Measurements from ENCODE around the gene CHD6.

CHD6 gene

GRCh38 chr20:41506192-41506915, 111.8 kb downstream of the CHD6 start:
- DNase-seq = no peak

DNA sequence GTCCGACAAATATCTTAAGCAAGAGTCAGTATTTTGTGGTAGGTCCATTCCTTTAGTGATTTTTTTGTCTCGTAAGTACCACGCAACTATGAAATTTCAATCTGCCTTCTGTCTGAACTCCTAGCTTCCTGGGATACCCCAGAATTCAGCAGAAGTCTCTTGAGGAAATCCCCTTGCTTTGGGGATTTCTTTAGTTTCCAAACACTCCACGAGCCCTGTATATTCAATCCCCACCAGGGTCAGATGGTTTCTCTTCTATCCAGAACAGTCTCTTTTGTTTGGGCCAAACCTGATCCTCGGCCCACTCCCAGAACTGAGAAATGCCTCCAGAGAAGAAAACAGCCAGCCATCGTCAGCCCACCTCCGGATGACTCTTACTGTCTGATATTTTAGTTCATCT, 113.0 kb downstream of the CHD6 start:
- DNase-seq = no peak

GRCh38 chr20:41501376-41501775, 116.8 kb downstream of the CHD6 start:
- no peak for DNase-seq

DNA sequence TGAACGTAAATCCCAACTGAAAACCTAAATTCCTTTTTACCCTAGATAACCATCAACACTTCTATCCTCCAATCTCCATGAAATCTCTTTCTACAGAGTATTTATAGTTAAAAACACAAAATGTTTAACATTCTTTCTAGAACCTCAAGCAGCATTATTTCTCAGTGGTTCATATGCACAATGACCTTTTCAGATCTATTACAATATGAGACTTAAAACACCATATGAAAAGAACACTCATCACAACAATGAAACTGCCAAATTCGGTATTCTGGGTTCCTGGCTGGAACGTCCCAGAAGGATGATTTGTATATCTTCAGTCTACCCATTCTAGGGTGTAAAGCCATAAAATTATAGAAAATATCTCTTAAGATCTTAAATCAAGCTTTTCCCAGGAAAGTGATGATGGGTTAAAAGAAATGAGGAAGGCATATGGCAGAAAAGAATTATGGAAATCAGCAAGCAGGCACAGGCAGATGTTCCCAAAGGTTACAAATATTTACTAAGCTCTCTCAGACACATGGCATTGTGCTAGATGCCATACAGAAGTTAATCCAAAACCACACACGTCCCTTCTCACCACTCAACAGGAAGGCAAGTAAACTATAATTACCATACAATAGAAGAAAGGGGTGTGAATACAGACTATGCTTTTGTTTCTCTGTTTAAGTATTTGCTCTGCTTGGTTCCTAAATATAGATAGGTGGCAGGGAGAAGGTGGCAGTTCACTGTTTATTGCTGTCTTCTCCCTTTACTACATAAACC, 118.0 kb downstream of the CHD6 start:
- DNase-seq = no peak

- no peak for DNase-seq
Measured at GRCh38 chr20:41499064-41499463, 119.1 kb downstream of the CHD6 start.

DNA sequence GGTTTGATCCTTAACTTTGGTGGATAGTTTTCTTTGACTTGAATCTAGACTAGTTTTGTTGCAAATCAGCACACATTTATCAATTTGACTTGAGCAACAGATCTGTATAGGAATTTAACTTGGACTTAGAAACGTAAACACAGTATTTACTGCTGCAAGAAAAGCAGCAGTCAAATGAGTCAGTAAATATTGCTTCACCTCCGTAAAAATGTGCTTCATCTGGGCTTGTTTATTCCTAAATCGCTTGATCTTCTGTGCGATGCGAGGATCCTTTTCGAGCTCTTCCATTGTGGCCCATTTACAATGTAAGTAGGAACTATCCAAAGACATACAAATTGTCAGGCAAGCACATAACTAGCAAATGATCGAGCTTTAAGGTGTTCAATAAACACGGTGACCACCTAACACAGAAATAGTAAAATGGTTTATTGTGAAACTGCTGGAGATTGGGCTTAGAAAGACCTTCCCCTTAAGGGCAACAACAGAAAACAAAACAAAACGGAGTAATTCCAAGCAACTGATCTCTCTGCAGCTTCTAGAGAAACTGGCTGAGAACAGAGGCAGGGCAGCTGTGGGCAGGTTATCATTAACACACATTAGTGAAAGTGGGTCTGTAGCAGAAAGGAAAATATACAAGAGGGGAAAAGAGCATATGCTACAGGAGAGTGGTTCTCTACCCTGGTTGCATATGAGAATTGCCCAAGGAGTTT, 120.8 kb downstream of the CHD6 start:
- no peak for DNase-seq

- no peak for DNase-seq
Measured at GRCh38 chr20:41494451-41494850, 123.7 kb downstream of the CHD6 start.

- no peak for DNase-seq
Measured at GRCh38 chr20:41483553-41483930, 134.6 kb downstream of the CHD6 start.

- DNase-seq = no peak
Measured at GRCh38 chr20:41482647-41483552, 135.3 kb downstream of the CHD6 start.

- no peak for DNase-seq
Measured at GRCh38 chr20:41480054-41480770, 138.0 kb downstream of the CHD6 start.

- no peak for DNase-seq
Measured at GRCh38 chr20:41479113-41479512, 139.1 kb downstream of the CHD6 start.

DNA sequence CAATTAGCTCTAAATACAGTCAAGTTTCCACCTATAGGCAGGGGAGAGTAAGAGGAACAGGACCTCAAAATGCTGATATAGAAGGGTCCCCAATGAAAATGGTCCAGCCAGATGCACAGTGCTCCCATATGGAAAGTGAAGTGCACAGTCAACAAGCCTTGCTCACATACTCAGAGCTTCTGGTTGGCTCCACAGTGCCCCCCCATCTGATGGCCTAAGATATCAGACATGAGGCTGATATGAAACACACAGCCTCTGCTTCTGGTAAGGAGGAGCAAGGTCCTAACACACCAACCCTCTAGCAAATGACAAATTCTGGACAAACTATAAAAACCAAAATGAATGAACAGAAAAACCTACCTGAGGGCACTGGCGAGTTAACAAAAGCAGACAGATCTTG, 140.2 kb downstream of the CHD6 start:
- DNase-seq = no peak

- no peak for DNase-seq
Measured at GRCh38 chr20:41476446-41476845, 141.7 kb downstream of the CHD6 start.

DNA sequence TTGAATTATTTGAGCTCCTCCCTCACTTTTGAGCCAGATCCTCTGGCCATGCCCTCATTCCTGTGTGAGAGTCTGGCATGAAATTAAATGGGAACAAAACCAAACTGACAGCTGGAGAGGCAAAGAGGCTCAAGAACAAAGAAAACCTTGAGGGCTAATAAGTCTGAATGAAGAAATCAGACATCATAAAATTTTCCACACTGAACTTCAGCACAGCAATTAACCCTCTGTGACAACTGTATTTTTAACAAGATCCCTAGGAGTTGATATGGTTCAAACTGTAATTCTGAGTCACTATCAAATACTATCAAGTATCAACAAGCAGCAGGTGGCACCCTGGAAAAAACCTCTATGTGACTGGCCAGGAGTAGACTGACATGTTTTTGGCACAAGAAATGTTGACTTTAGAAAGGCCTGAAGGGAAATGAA, 142.2 kb downstream of the CHD6 start:
- DNase-seq = no peak

DNA sequence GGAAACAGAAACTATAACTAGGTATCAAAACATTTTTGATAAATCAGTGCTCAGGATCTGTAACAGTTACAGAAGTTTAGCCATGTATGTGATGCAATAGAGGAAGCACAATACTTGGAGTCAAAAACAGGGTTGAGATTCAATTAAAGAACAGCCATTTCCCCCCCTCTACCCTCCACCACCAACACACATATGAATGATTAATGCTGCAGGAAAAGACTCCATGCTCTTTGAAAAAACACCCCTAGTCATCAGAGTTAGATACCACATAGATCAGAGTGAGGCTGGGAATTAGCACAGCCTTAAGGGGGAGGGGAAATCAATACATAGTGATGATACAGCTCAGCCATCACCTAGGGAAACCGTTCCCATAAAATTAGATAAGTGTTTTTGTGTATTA, 142.7 kb downstream of the CHD6 start:
- no peak for DNase-seq

DNA sequence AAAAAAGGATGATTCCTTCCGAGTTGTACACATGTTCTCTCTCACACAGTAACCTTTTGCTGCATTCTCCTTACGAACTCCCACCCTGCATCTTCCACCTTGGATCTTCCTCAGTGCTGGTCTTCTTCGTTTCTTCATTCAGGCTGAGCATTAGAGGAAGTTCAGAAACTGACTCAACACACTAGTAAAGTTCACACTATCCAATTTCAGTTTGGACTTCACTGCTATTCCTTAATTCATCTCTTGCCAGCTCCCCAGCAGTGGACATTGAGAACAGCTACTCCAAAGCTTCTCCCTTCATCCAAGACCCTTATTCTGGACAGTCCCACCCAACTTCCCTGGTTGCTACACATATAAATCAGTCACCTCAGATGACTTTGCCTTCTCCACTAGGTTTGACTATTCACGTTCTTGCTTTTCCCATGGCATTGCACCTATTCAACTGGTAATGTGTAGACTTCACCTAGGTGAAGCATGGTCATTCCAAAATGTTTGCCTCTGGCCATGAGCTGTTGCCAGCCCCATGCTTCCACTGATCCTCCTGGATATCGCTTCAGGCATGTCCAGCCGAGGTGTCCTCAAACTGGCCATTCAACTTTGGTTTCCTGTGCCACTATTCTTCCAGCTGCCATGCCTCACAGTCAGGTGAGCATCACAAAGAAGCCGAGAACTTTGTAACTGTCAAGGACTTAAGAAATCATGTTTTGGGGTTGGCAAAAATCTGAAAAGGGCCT, 147.6 kb downstream of the CHD6 start:
- no peak for DNase-seq

DNA sequence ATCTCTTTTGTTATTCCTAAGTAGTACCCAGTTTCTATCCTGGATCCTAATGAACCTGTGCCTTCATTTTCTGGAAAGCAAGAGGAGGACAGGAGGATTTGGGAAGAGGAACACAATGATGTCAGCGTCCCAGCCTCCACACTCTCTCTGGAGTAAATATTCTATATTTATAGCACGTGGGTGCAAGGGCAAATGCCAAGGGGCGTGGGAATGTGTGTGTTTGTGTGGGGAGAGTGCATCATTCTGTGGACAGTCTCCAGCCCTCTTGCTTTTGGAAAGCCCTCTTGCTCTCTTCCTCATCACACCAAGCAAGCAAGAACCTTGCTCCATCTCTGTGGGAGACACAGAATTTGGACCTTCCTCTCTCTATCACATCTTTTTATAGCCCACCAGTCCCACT, 148.3 kb downstream of the CHD6 start:
- no peak for DNase-seq

DNA sequence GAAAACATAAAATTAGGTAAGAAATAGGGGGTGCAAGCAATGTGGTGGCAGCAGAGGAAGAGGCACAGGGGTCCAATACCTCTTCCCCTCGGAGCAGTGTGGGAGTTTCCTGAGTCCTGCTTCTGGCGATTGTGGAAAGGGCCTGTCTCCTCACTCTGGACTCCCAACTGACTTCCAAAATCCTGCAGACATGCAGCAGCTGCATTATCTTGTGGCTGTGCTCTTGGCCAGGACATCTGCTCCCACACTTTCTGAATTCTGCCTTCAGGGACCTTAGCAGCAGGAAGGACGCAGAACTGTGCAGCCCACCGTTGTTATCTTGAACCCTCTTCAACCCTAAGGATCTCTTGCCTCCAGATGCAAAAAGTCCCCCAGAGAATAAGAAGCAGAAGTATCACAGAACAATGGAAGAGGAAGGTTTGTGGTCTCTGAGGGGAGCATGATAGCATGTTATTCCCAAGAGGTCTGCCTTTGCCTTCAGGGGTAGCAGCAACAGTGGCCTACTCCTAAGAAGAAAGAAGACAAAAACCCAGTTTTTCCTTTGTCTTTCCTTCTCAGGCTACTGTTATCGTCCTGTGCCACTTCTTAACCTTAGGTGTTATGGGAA, 149.1 kb downstream of the CHD6 start:
- DNase-seq = no peak

- DNase-seq = no peak
Measured at GRCh38 chr20:41467690-41468089, 150.5 kb downstream of the CHD6 start.

DNA sequence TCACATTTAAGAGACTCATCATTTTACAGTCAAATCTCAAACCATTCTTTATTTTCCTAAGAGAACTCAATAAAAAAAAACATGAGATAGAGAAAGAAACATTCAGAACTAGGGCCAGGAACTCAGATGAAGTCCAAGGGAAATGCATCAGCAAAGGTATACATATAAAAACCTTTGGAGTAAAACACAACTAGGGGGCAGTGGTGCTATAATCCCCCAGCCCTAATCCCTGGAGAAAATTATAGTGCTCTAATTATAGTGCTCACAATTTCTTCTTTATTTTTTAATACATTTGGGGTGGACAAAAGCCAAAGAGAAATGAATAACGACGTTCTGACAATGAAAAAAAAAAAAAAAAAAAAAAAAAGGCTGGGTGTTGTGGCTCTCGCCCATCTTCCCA, 151.0 kb downstream of the CHD6 start:
- no peak for DNase-seq

- DNase-seq = no peak
Measured at GRCh38 chr20:41463567-41463966, 154.6 kb downstream of the CHD6 start.

All from midbrain (tissue), 1 donor.